Ishikawa (cell line): ENCODE measurements around the gene CISH.

Source experiments
- CEBPB ChIP-seq: IDR thresholded peaks from 2 replicates; pipeline ENCODE4 v1.6.1; 2012
- CREB1 ChIP-seq: IDR thresholded peaks from 2 replicates; pipeline ENCODE4 v1.6.1; 2012; ENCODE audit warnings: low read depth
- EGR1 ChIP-seq: IDR thresholded peaks from 2 replicates; pipeline ENCODE4 v1.6.1; 2012
- EP300 ChIP-seq: IDR thresholded peaks from 2 replicates; pipeline ENCODE4 v1.6.1; 2012; ENCODE audit warnings: borderline replicate concordance
- FOXM1 ChIP-seq: IDR thresholded peaks from 2 replicates; pipeline ENCODE4 v1.6.1; 2012; ENCODE audit warnings: low read depth, borderline replicate concordance
- MAX ChIP-seq: IDR thresholded peaks from 2 replicates; pipeline ENCODE4 v1.6.1; 2012
- NFIC ChIP-seq: IDR thresholded peaks from 2 replicates; pipeline ENCODE4 v1.6.1; 2012
- RAD21 ChIP-seq: IDR thresholded peaks from 2 replicates; pipeline ENCODE4 v1.6.1; 2012; ENCODE audit warnings: low read depth
- REST ChIP-seq: IDR thresholded peaks from 2 replicates; pipeline ENCODE4 v1.6.1; 2012; ENCODE audit warnings: low read depth, mild to moderate bottlenecking
- TAF1 ChIP-seq: IDR thresholded peaks from 2 replicates; pipeline ENCODE4 v1.6.1; 2012; ENCODE audit warnings: low read depth, mild to moderate bottlenecking
- TCF12 ChIP-seq: IDR thresholded peaks from 2 replicates; pipeline ENCODE4 v1.6.1; 2012; ENCODE audit warnings: low read depth
- TEAD4 ChIP-seq: IDR thresholded peaks from 2 replicates; pipeline ENCODE4 v1.6.1; 2012
- USF1 ChIP-seq: IDR thresholded peaks from 2 replicates; pipeline ENCODE4 v1.6.1; 2012
- YY1 ChIP-seq: IDR thresholded peaks from 2 replicates; pipeline ENCODE4 v1.6.1; 2012; ENCODE audit warnings: low read depth
- ZBTB7A ChIP-seq: IDR thresholded peaks from 2 replicates; pipeline ENCODE4 v1.6.1; 2012; ENCODE audit warnings: low read depth

The CISH gene

DNA sequence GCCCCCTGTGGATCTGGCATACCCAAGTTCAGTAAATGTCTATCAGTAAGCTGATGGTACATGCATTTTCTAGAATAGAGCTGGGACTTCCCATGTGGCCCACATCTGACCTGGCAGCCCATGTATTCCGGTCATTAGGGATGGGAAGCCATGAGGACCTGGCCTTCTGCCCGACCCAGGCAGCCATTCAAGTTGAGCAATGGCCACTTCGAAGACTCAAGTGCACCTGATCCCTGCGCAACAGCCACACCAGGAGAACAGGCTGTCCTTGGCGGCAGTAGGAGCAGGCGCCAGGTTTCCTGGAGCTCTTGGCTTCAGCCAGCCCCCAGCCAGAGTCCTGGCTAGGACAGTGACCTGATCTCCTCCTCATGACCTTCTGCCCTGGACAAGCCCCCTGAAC, 27.7 kb downstream of the CISH start:
- TF ChIP-seq TCF12: no peak
- TF ChIP-seq RAD21: no peak
- no peak for TF ChIP-seq CEBPB
- no peak for TF ChIP-seq EP300
- no peak for TF ChIP-seq ZBTB7A
- TF ChIP-seq FOXM1: no peak
- TF ChIP-seq TEAD4: no peak
- TF ChIP-seq REST: no peak
- TF ChIP-seq NFIC: no peak
- TF ChIP-seq EGR1: no peak

GRCh38 chr3:50582083-50582482, 29.5 kb downstream of the CISH start:
- TF ChIP-seq CEBPB (no peak), MAX (no peak), EGR1 (no peak), USF1 (no peak), NFIC (no peak), FOXM1 (no peak), TEAD4 (no peak), YY1 (no peak), RAD21 (no peak), TAF1 (no peak)

- TF ChIP-seq RAD21: no peak
- no peak for TF ChIP-seq ZBTB7A
- TF ChIP-seq MAX: no peak
- no peak for TF ChIP-seq CEBPB
- TF ChIP-seq USF1: no peak
- TF ChIP-seq EP300: no peak
- TF ChIP-seq REST: no peak
- TF ChIP-seq FOXM1: no peak
Measured at GRCh38 chr3:50581459-50581842, 30.1 kb downstream of the CISH start.

GRCh38 chr3:50580683-50581458, 30.7 kb downstream of the CISH start:
- TF ChIP-seq FOXM1 (no peak), REST (no peak), EGR1 (no peak), TAF1 (no peak), YY1 (no peak)

GRCh38 chr3:50577348-50577747, 34.2 kb downstream of the CISH start:
- no peak for TF ChIP-seq YY1
- TF ChIP-seq CEBPB: no peak
- TF ChIP-seq RAD21: no peak
- no peak for TF ChIP-seq FOXM1
- no peak for TF ChIP-seq USF1
- no peak for TF ChIP-seq MAX
- TF ChIP-seq REST: no peak
- TF ChIP-seq TEAD4: no peak
- no peak for TF ChIP-seq EGR1
- no peak for TF ChIP-seq TCF12
- TF ChIP-seq ZBTB7A: no peak
- no peak for TF ChIP-seq TAF1
- no peak for TF ChIP-seq NFIC
- no peak for TF ChIP-seq CREB1
